MM.1S (cell line): Measurements from ENCODE around the gene DACH1.

ENCODE experiments used
- DNase-seq: peaks from one replicate; pipeline ENCODE4 v3.0.0-alpha.2; 2015
- H2AFZ ChIP-seq: fragments of 300-600 bp; sonication (generic); 2 replicates; pipeline ENCODE4 v1.6.0; 2016; ENCODE audit warnings: antibody characterized with exemption, low read length
- H3F3A ChIP-seq: fragments of 300-600 bp; sonication (generic); 2 replicates; pipeline ENCODE4 v1.6.1; 2016; ENCODE audit warnings: mild to moderate bottlenecking, antibody characterized with exemption, low read length, moderate library complexity, mixed read lengths; ENCODE audit not compliant: insufficient read depth
- H3K27ac ChIP-seq: fragments of 300-600 bp; sonication (generic); 2 replicates; pipeline ENCODE4 v1.5.1; 2016; ENCODE audit warnings: mild to moderate bottlenecking, low read length
- H3K27me3 ChIP-seq: fragments of 300-600 bp; sonication (generic); replicated peaks from 2 replicates; pipeline ENCODE4 v1.6.0; 2016; ENCODE audit warnings: low read length; ENCODE audit not compliant: insufficient read depth
- H3K36me3 ChIP-seq: fragments of 300-600 bp; sonication (generic); replicated peaks from 2 replicates; pipeline ENCODE4 v1.6.1; 2016; ENCODE audit warnings: mild to moderate bottlenecking, low read length, mixed read lengths; ENCODE audit not compliant: insufficient read depth
- H3K4me1 ChIP-seq: fragments of 300-600 bp; sonication (generic); 2 replicates; pipeline ENCODE4 v1.6.1; 2016; ENCODE audit warnings: low read length, mixed read lengths
- H3K4me2 ChIP-seq: fragments of 300-600 bp; sonication (generic); 2 replicates; pipeline ENCODE4 v1.6.0; 2016; ENCODE audit warnings: low read depth, low read length
- H3K4me3 ChIP-seq: fragments of 300-600 bp; sonication (generic); 2 replicates; pipeline ENCODE4 v1.5.1; 2016; ENCODE audit warnings: low read length, mixed read lengths
- H3K79me2 ChIP-seq: fragments of 300-600 bp; sonication (generic); 2 replicates; pipeline ENCODE4 v1.6.1; 2016; ENCODE audit warnings: mixed run types, low read length, mixed read lengths
- H3K9ac ChIP-seq: fragments of 300-600 bp; sonication (generic); 2 replicates; pipeline ENCODE4 v1.6.1; 2016; ENCODE audit warnings: low read length, mixed read lengths
- H3K9me2 ChIP-seq: fragments of 300-600 bp; sonication (generic); replicated peaks from 2 replicates; pipeline ENCODE4 v1.6.1; 2016; ENCODE audit warnings: mild to moderate bottlenecking, low read length, mixed read lengths; ENCODE audit not compliant: insufficient read depth
- H3K9me3 ChIP-seq: fragments of 300-600 bp; sonication (generic); replicated peaks from 2 replicates; pipeline ENCODE4 v1.6.1; 2016; ENCODE audit warnings: mild to moderate bottlenecking, low read length, mixed read lengths; ENCODE audit not compliant: insufficient read depth
- H4K20me1 ChIP-seq: fragments of 300-600 bp; sonication (generic); 2 replicates; pipeline ENCODE4 v1.6.1; 2016; ENCODE audit warnings: mild to moderate bottlenecking, low read length, moderate library complexity, mixed read lengths; ENCODE audit not compliant: insufficient read depth
- EZH2 ChIP-seq: fragments of 300-600 bp; sonication (generic); optimal IDR thresholded peaks from 2 replicates; pipeline ENCODE3; 2017; ENCODE audit warnings: low read depth, mild to moderate bottlenecking, antibody characterized with exemption, low read length, mixed read lengths
- EZH2phosphoT487 ChIP-seq: fragments of 300-600 bp; sonication (generic); IDR thresholded peaks from 2 replicates; pipeline ENCODE4 v1.6.1; 2018; ENCODE audit warnings: antibody characterized with exemption, low read length
- TF ChIP-seq, protein P1 (sequence below): fragments of 300-600 bp; sonication (generic); IDR thresholded peaks from 2 replicates; pipeline ENCODE4 v1.5.1; 2016; ENCODE audit warnings: antibody characterized with exemption, low read length, mixed read lengths

Gene DACH1

DNA sequence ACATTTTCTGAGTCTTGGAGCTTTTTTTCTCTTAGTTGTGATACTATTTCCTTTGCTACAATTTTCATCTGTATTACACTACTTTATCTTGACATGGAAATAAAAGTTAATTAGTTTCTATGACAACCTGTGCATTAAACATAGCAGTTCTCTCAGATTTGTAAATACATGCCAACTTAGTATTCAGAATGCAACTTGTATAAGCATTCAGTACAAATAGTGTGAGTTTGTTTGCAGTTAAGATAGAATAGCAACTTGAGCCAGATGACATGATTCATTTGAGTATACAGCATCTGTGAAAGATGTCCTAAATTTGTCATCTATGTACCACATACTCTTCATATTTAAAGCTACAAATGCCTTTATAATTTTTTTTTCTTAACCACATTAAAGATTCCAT lies 98.1 kb downstream of the DACH1 start:
- Histone ChIP-seq H3K4me3 (no peak overlapping the region), H3K9me2 (no peaks in the 10 kb centered on the region), H3K79me2 (no peaks in the 10 kb centered on the region), H4K20me1 (no peaks in the 10 kb centered on the region), H3K4me1 (no peaks in the 10 kb centered on the region), H2AFZ (no peak overlapping the region), H3K27me3 (no peaks in the 10 kb centered on the region), H3K9ac (no peak overlapping the region), H3K4me2 (no peak overlapping the region), H3F3A (no peaks in the 10 kb centered on the region), H3K27ac (no peak overlapping the region), H3K9me3 (no peaks in the 10 kb centered on the region), H3K36me3 (no peaks in the 10 kb centered on the region)
- TF ChIP-seq EZH2phosphoT487 = no peak
- no peak for TF ChIP-seq EZH2
- TF ChIP-seq, protein P1, sequence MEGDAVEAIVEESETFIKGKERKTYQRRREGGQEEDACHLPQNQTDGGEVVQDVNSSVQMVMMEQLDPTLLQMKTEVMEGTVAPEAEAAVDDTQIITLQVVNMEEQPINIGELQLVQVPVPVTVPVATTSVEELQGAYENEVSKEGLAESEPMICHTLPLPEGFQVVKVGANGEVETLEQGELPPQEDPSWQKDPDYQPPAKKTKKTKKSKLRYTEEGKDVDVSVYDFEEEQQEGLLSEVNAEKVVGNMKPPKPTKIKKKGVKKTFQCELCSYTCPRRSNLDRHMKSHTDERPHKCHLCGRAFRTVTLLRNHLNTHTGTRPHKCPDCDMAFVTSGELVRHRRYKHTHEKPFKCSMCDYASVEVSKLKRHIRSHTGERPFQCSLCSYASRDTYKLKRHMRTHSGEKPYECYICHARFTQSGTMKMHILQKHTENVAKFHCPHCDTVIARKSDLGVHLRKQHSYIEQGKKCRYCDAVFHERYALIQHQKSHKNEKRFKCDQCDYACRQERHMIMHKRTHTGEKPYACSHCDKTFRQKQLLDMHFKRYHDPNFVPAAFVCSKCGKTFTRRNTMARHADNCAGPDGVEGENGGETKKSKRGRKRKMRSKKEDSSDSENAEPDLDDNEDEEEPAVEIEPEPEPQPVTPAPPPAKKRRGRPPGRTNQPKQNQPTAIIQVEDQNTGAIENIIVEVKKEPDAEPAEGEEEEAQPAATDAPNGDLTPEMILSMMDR = no peak
- DNase-seq = no peak

- no peak for DNase-seq
- Histone ChIP-seq H3K4me1 (no peaks in the 10 kb centered on the region), H3K27me3 (no peaks in the 10 kb centered on the region), H3K36me3 (no peaks in the 10 kb centered on the region), H2AFZ (no peak overlapping the region), H4K20me1 (no peaks in the 10 kb centered on the region), H3K27ac (no peak overlapping the region), H3K4me3 (no peak overlapping the region), H3K4me2 (no peak overlapping the region), H3K9me2 (no peaks in the 10 kb centered on the region), H3K9me3 (no peaks in the 10 kb centered on the region), H3F3A (no peaks in the 10 kb centered on the region), H3K9ac (no peak overlapping the region), H3K79me2 (no peaks in the 10 kb centered on the region)
- no peak for TF ChIP-seq EZH2
- TF ChIP-seq, protein P1 = no peak
- TF ChIP-seq EZH2phosphoT487 = no peak
These were observed 107.1 kb downstream of the DACH1 start for GRCh38 chr13:71759651-71760511.

DNA sequence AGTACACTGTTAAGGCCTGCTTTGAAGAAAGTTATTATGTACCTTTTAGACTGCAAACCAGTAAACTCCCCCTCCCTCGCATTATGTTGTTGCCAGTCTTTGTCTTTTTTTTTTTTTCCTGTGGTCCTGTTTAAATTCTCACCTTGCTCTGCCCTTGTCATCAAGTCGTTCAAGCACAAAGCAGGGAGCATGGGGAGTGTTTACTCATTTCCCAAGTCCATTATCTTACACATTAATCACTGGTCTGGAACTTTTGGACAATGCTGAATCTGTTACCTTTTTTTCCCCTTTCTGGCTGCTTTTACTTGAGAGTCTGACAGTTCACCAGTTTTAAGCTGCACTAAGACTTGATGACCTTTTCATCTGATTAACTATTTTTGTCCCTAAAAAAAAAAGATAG lies 108.2 kb downstream of the DACH1 start:
- Histone ChIP-seq H3F3A (no peaks in the 10 kb centered on the region), H2AFZ (no peak overlapping the region)
- no peak for DNase-seq

More for the DNA sequence above, 108.2 kb downstream of the DACH1 start:
- no peaks in the 10 kb centered on the region for H3K9me3 ChIP-seq
- no peaks in the 10 kb centered on the region for H3K4me1 ChIP-seq
- H3K27ac ChIP-seq = no peak overlapping the region
- no peak overlapping the region for H3K9ac ChIP-seq
- TF ChIP-seq EZH2 (no peak), EZH2phosphoT487 (no peak)
- TF ChIP-seq, protein P1 = no peak
- H3K4me2 ChIP-seq = no peak overlapping the region
- H3K9me2 ChIP-seq = no peaks in the 10 kb centered on the region
- no peaks in the 10 kb centered on the region for H3K79me2 ChIP-seq
- H3K36me3 ChIP-seq = no peaks in the 10 kb centered on the region
- H3K4me3 ChIP-seq = no peak overlapping the region
- H4K20me1 ChIP-seq = no peaks in the 10 kb centered on the region
- no peaks in the 10 kb centered on the region for H3K27me3 ChIP-seq
